Measurements from ENCODE around the gene RANBP3L. TPM values are rescaled to one million over a fixed set of nuclear protein-coding genes. Genes with fewer than 3 reads are reported as not detected.
"Not testable (repeated sequence)": the region's sequence is repeated elsewhere in the genome, so short reads cannot be mapped to it uniquely, and the experiment has no call there.

The RANBP3L gene
- total RNA-seq: not detected

- ChIA-PET POLR2A (no interaction called here), CTCF (interaction anchor here (0.6 kb wide), 1 partner anchor 1308 kb away, joined by 4 read pairs; no protein-coding TSS in a partner anchor)
- peaks cover 8% of the 10 kb centered on the region for H3K27me3 Mint-ChIP-seq
- no peaks in the 10 kb centered on the region for H3K9me3 Mint-ChIP-seq
- no peak for DNase-seq
- no peaks in the 10 kb centered on the region for H3K36me3 Mint-ChIP-seq (ENCODE audit: low read depth)
- no peak within 1 kb of the TSS for H3K4me3 Mint-ChIP-seq
- no peak within 1 kb of the TSS for H3K27ac Mint-ChIP-seq
- H3K4me1 Mint-ChIP-seq: no peaks in the 10 kb centered on the region
Measured at GRCh38 chr5:36301858-36302603, at the start of gene RANBP3L. RANBP3L (minus strand) TSS chr5:36301902; CDS start chr5:36301416, 486 bp downstream.

GRCh38 chr5:36346896-36347690 lies 45.4 kb upstream of the RANBP3L start:
- ChIA-PET POLR2A (no interaction called here), CTCF (no interaction called here)
- no peak for DNase-seq
- no peaks in the 10 kb centered on the region for H3K9me3 Mint-ChIP-seq
- H3K27ac Mint-ChIP-seq: no peak overlapping the region
- peaks cover 9% of the 10 kb centered on the region for H3K27me3 Mint-ChIP-seq
- H3K36me3 Mint-ChIP-seq (ENCODE audit: low read depth): no peaks in the 10 kb centered on the region
- no peaks in the 10 kb centered on the region for H3K4me1 Mint-ChIP-seq
- no peak overlapping the region for H3K4me3 Mint-ChIP-seq

- H3K27ac Mint-ChIP-seq: no peak overlapping the region
- H3K9me3 Mint-ChIP-seq: no peaks in the 10 kb centered on the region
- H3K4me1 Mint-ChIP-seq: no peaks in the 10 kb centered on the region
- H3K36me3 Mint-ChIP-seq (ENCODE audit: low read depth): no peaks in the 10 kb centered on the region
- ChIA-PET CTCF (interaction anchor here (0.6 kb wide), 1 partner anchor 10 kb away, joined by 3 read pairs; no protein-coding TSS in a partner anchor), POLR2A (no interaction called here)
- H3K27me3 Mint-ChIP-seq: peaks cover 14% of the 10 kb centered on the region
- no peak overlapping the region for H3K4me3 Mint-ChIP-seq
- DNase-seq: no peak
Measured at GRCh38 chr5:36344899-36345298, 43.2 kb upstream of the RANBP3L start.

GRCh38 chr5:36341720-36342119 lies 40.0 kb upstream of the RANBP3L start:
- H3K9me3 Mint-ChIP-seq; H3K27ac Mint-ChIP-seq; H3K4me1 Mint-ChIP-seq; CTCF ChIA-PET; POLR2A ChIA-PET; H3K36me3 Mint-ChIP-seq (ENCODE audit: low read depth); H3K4me3 Mint-ChIP-seq; DNase-seq: not testable (repeated sequence)
- peaks cover 16% of the 10 kb centered on the region for H3K27me3 Mint-ChIP-seq

GRCh38 chr5:36337597-36337996 lies 35.9 kb upstream of the RANBP3L start:
- Mint-ChIP-seq H3K27me3 (peaks cover 13% of the 10 kb centered on the region), H3K27ac (no peak overlapping the region), H3K4me3 (no peak overlapping the region), H3K36me3 (ENCODE audit: low read depth) (no peaks in the 10 kb centered on the region), H3K4me1 (no peaks in the 10 kb centered on the region), H3K9me3 (no peaks in the 10 kb centered on the region)
- ChIA-PET CTCF (no interaction called here), POLR2A (no interaction called here)
- no peak for DNase-seq

- no peaks in the 10 kb centered on the region for H3K9me3 Mint-ChIP-seq
- no peak overlapping the region for H3K27ac Mint-ChIP-seq
- no peak for DNase-seq
- H3K4me1 Mint-ChIP-seq: no peaks in the 10 kb centered on the region
- CTCF ChIA-PET: interaction anchor here (0.7 kb wide), 2 partner anchors 38 to 329 kb away, joined by 3 to 5 read pairs; no protein-coding TSS in a partner anchor
- POLR2A ChIA-PET: no interaction called here
- no peaks in the 10 kb centered on the region for H3K36me3 Mint-ChIP-seq (ENCODE audit: low read depth)
- H3K27me3 Mint-ChIP-seq: peaks cover 3% of the 10 kb centered on the region
- no peak overlapping the region for H3K4me3 Mint-ChIP-seq
Measured at GRCh38 chr5:36334315-36334714, 32.6 kb upstream of the RANBP3L start.

- H3K36me3 Mint-ChIP-seq (ENCODE audit: low read depth); H3K27ac Mint-ChIP-seq; H3K4me3 Mint-ChIP-seq; H3K9me3 Mint-ChIP-seq; H3K4me1 Mint-ChIP-seq; H3K27me3 Mint-ChIP-seq; CTCF ChIA-PET; POLR2A ChIA-PET; DNase-seq: not testable (repeated sequence)
Measured at GRCh38 chr5:36332720-36333119, 31.0 kb upstream of the RANBP3L start.

GRCh38 chr5:36325196-36325595 lies 23.5 kb upstream of the RANBP3L start:
- ChIA-PET POLR2A (no interaction called here), CTCF (no interaction called here)
- Mint-ChIP-seq H3K9me3 (no peaks in the 10 kb centered on the region), H3K27me3 (peaks cover 8% of the 10 kb centered on the region), H3K36me3 (ENCODE audit: low read depth) (no peaks in the 10 kb centered on the region), H3K27ac (no peak overlapping the region), H3K4me3 (no peak overlapping the region), H3K4me1 (no peaks in the 10 kb centered on the region)
- DNase-seq: no peak

GRCh38 chr5:36323926-36324781 lies 22.5 kb upstream of the RANBP3L start:
- ChIA-PET CTCF (no interaction called here), POLR2A (no interaction called here)
- no peaks in the 10 kb centered on the region for H3K36me3 Mint-ChIP-seq (ENCODE audit: low read depth)
- H3K4me1 Mint-ChIP-seq: no peaks in the 10 kb centered on the region
- H3K9me3 Mint-ChIP-seq: no peaks in the 10 kb centered on the region
- H3K4me3 Mint-ChIP-seq: no peak overlapping the region
- peaks cover 19% of the 10 kb centered on the region for H3K27me3 Mint-ChIP-seq
- DNase-seq: no peak
- no peak overlapping the region for H3K27ac Mint-ChIP-seq

GRCh38 chr5:36312953-36313672 lies 11.4 kb upstream of the RANBP3L start:
- no peak for DNase-seq
- no peak overlapping the region for H3K4me3 Mint-ChIP-seq
- ChIA-PET CTCF (no interaction called here), POLR2A (no interaction called here)
- peaks cover 67% of the 10 kb centered on the region for H3K27me3 Mint-ChIP-seq
- H3K27ac Mint-ChIP-seq: no peak overlapping the region
- no peaks in the 10 kb centered on the region for H3K36me3 Mint-ChIP-seq (ENCODE audit: low read depth)
- no peaks in the 10 kb centered on the region for H3K9me3 Mint-ChIP-seq
- no peaks in the 10 kb centered on the region for H3K4me1 Mint-ChIP-seq

- DNase-seq: no peak
- H3K36me3 Mint-ChIP-seq (ENCODE audit: low read depth): no peaks in the 10 kb centered on the region
- no peak overlapping the region for H3K27ac Mint-ChIP-seq
- no peaks in the 10 kb centered on the region for H3K4me1 Mint-ChIP-seq
- no peak overlapping the region for H3K4me3 Mint-ChIP-seq
- no peaks in the 10 kb centered on the region for H3K9me3 Mint-ChIP-seq
- ChIA-PET POLR2A (no interaction called here), CTCF (no interaction called here)
- H3K27me3 Mint-ChIP-seq: peaks cover 63% of the 10 kb centered on the region
Measured at GRCh38 chr5:36311956-36312355, 10.3 kb upstream of the RANBP3L start.

GRCh38 chr5:36310138-36310537 lies 8.4 kb upstream of the RANBP3L start:
- ChIA-PET CTCF (no interaction called here), POLR2A (no interaction called here)
- no peaks in the 10 kb centered on the region for H3K4me1 Mint-ChIP-seq
- H3K4me3 Mint-ChIP-seq: no peak overlapping the region
- no peak overlapping the region for H3K27ac Mint-ChIP-seq
- no peaks in the 10 kb centered on the region for H3K9me3 Mint-ChIP-seq
- DNase-seq: no peak
- no peaks in the 10 kb centered on the region for H3K36me3 Mint-ChIP-seq (ENCODE audit: low read depth)
- H3K27me3 Mint-ChIP-seq: peaks cover 50% of the 10 kb centered on the region

Data from activated CD4-positive, alpha-beta T cell treated with anti-CD3 and anti-CD28 coated beads, Interleukin-2, amount 10 ng/mL, durations not matched to agents 7 days and 5 days (primary cell).